GM19467 (cell line): ENCODE results near the gene CRTC2.
"Not testable (repeated sequence)": the region's sequence is repeated elsewhere in the genome, so short reads cannot be mapped to it uniquely, and the experiment has no call there.

ENCODE experiments used
- ATAC-seq: cut with Tn5 transposase; IDR thresholded peaks from one replicate; pipeline ENCODE4 v1.9.1; 2021; ENCODE audit warnings: mild to moderate bottlenecking, moderate library complexity; ENCODE audit not compliant: unreplicated experiment

CRTC2 gene

DNA sequence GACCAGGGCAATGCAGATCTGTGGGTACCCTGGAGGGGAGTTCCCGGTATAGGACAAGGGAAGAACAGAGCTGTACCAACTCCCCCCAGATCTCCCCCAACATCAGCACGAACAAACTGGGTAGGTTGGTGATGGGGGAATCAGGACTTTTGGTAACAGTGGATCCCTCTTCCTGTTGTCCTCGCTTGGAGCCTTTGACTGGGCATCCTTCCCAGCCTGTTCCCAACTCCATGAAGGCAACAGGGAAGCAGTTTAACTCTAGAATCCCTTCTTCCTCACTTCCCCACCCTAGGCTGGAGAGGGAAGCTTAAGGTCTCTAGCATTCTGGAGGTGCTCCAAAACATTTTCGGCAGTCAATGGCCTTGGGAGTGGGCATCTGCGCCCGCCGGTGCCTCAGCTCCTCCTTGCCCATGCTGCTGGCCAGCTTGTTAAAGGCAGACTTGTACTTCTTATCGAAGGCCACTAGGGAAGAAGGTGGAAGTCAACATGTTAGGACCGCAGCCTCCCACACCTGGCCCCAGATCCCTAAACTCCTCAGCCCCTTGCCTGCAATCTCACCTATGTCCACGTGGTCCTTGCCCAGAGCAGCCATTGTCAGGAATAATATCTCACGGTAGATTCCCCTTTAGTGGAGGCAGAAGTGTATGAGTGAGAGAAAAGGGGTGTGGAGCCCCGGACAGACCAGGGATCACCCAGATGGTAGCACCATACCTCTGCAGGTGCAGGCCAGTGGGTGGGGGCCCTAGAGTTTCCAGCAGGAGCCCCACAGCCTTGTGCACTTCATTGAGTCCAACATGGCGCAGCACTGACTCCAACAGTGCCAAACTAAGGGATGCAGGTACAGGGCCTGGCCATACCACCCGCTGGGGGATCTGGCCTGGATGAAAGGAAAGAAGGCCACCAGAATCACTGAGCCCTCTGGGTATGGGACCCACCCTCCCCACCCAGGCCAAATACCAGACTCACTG is 28.1 kb downstream of the CRTC2 start:
- no peak for ATAC-seq

- ATAC-seq, result no peak
These were observed 29.0 kb downstream of the CRTC2 start for GRCh38 chr1:153929426-153929825.

DNA sequence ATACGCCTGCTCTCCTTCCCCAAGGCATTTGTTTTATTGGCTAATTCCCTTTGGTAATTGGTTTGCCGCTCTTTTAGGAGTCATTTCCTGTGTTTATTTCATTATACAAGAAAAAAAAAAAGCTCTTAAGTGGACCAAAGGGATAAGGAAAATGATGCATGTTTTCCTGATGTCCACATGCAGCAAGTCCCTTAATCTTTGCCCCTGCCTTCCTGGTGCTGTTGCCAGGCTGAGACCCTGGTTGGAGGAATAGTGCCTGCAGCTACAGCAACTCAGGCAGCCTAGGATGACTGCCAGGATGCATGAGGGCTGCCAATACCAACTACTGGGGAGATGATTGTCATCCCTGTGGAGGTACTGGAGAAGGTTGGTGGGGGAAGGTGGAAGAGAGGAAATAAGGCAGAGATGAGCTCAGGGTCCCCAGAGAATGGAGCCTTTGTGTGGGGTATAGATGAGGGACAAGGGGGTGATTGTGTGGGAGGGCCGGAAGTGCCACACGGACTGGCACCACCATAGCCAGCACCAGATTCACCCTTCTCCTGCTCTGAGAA is 29.5 kb downstream of the CRTC2 start:
- ATAC-seq, result no peak

- no peak for ATAC-seq
These were observed 30.2 kb downstream of the CRTC2 start for GRCh38 chr1:153928245-153928644.

DNA sequence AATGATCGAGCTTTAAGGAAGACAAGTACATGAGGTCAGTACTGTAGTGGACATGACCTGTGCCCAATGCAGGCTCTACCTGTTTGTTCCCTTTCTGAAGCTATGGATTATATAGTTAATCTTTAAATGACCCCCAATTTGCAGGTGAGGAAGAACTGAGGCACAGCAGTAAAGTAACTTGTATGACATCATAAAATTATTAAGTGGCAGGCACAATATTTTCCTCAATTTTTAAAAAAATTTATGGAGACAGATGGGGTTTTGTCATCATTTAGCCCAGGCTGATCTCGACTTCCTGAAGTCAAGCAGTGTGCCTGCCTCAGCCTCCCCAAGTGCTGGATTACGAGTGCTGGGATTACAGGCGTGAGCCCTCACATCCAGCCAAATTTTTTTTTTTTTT is 32.0 kb downstream of the CRTC2 start:
- no peak for ATAC-seq

- peak; percentile 93 for ATAC-seq
These were observed 35.2 kb downstream of the CRTC2 start, which contains the start of gene GATAD2B for GRCh38 chr1:153922972-153923925. GATAD2B (minus strand) TSS chr1:153922972; CDS start chr1:153828347, 94,625 bp downstream.

DNA sequence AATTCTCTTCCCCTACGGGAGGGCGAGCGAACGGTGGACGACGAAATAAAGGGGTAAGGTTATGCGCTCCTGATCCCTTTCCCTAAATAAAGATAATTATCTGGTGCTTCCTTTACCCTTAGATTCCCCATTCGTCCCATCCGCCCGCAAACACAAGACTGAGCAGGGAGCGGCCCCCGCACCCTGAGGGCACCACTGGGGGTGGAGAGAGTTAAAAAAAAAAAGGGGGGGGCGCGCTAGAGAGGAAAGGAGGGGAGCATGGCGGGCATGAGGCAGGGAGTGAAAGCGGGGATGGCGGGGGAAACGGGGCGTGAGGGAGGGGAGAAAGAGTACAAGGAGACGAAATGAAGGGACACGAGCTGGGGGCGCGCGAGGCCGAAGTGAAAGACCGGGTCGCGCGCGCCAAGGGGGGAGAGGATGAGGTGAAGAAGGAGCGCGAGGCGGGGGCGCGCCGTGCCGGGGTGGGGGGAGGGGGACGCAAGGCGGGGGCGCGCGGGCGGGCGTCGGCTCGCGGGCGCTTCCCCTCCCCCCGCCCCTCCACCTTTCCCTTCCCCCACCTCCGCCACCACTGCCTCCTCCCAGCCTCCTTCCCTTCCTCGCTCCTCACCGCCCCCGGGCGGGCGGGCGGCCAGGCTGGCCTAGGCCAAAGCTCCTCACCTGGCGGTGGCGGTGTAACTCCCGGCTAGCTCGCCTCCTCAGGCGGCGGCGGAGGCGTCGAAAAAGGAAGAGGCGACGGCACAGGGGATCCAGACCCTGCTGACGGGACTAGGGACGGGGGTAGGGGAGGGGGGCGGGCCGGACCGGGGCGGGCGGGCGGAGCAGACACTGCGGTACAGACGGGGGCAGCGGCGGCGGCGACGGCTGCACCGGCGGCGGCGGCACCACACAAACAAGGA is 36.1 kb downstream of the CRTC2 start:
- ATAC-seq, result peak; percentile 29

DNA sequence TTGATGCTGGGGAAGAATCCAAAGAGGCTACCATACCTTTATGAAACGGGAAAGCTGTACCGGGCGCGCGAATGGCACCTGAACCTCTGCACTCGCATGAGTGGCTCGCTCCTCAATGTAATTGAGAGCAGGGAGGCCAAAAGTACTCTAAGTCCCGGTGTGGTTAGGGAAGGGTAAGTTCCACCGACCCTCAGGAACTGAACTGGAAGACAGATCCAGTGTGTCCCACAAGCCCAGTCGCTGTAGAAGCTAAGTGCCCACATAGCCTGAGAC is 36.7 kb downstream of the CRTC2 start:
- ATAC-seq, result no peak

GRCh38 chr1:153921080-153921802 is 37.2 kb downstream of the CRTC2 start:
- no peak for ATAC-seq

DNA sequence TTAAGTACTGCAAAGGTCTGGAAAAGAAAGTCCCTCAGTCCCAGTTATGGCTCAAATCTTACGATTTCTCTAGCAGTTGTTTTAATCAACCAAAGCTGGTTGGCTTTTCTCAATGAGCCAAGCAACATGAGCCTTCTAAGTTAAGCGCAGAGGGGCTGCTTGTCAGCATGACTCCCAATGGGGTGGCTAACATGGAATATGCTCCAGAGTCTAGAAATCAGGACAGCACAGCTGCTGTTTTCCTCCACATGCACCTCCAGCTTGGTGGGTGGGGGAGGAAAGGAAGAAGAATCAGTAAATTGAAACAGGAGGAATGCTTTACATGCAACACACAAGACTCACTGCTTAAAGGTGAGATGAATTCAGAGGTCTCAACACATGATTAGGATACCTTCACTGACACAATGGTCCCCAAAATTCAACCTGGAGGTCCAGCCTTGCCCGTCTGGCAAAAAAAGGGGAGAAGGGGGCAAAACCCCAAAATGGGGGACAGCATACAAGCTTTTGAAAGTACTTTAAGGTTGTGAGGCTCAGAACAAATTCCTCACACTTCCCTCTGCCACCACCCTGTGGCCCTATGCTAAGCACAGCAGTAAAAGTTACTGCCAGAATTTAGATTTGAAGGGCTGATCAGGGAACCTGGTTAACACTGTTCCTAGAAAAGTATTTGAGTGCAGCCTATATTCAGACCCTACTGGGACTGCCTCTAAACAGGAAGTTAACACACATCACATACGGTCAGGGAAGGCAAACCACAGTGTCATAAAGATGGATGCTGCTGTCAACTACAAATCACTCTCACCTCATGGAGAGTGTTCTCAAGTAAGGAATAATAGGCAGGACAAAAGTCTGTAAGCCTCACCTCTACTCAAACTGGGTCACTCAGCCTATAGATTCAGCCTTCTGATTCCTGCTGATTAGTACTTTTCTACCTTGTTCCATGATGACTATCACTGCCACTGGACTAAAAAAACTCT is 38.2 kb downstream of the CRTC2 start:
- ATAC-seq, result no peak

- ATAC-seq, result no peak
These were observed 42.1 kb downstream of the CRTC2 start for GRCh38 chr1:153916297-153916696.

DNA sequence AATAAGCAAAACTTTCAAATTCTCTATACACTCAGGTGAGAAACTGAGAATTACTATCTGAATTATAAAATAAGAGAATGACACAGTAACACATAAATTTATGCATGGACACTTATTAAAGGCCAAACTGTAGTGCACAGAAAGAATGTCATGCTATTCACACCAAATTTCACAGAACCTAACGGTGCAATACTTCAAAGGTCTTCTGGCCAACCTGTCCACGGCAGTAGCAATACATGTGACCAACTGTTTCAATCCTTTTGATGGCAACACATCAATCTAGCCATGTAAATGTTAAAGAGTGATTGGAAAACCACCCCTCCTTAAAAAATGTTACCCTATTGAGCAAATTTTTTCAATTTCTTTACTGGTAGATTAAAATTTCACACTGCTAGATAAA is 46.1 kb downstream of the CRTC2 start:
- no peak for ATAC-seq

DNA sequence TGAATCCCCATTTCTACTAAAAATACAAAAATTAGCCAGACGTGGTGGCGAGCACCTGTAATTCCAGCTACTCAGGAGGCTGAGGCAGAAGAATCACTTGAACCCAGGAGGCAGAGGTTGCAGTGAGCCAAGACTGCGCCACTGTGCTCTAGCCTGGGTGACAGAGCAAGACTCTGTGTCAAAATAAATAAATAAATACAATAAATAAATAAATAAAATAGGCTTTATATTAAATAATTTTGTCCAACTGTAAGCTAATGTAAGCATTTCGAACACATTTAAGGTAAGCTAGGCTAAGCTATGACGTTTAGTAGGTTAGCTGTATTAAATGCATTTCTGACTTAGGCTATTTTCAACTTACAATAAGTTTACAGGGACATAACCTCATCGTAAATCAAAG is 47.9 kb downstream of the CRTC2 start:
- not testable (repeated sequence) for ATAC-seq

- no peak for ATAC-seq
These were observed 50.3 kb downstream of the CRTC2 start for GRCh38 chr1:153908071-153908470.

- no peak for ATAC-seq
These were observed 51.3 kb downstream of the CRTC2 start for GRCh38 chr1:153907134-153907533.

DNA sequence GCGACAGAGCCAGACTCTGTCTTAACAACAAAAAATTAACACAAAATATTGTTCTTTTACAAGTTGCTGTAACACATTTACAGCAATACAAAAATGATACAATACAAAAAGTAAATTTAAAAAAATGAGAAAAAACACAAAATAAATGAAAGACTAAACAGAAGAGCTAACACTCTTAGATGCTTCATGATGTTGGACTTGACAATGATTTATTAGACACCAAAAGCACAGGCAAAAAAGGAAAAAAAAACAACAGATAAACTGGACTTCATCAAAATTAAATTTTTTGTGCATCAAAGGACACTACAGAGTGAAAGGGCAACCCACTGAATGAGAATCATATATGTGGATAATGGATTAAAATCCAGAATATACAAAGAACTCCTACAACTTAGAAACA is 52.0 kb downstream of the CRTC2 start:
- no peak for ATAC-seq

DNA sequence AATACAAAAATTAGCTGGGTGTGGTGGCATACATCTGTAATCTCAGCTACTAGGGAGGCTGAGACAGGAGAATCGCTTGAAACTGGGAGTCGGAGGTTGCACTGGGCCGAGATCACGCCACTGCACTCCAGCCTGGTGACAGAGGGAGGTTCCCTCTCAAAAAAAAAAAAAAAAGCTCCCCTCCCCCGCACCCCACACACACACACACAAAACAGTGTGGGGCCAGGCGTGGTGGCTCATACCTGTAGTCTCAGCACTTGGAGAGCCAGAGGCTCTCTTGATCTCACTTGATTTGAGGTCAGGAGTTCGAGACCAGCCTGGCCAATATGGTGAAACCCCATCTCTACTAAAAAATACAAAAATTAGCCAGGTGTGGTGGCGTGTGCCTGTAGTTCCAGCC is 52.5 kb downstream of the CRTC2 start:
- not testable (repeated sequence) for ATAC-seq

GRCh38 chr1:153903841-153904455 is 54.5 kb downstream of the CRTC2 start:
- ATAC-seq, result no peak
